H9 (cell line): ENCODE data around the gene HYDIN. TPM values are rescaled to one million over a fixed set of nuclear protein-coding genes. Genes with fewer than 3 reads are reported as not detected.

Experiments used
- DNase-seq: peaks from one replicate; pipeline ENCODE4 v3.0.0-alpha.2; 2017
- H2AFZ ChIP-seq: one replicate; pipeline ENCODE4 v1.6.1; 2013; ENCODE audit warnings: mild to moderate bottlenecking, low read length, control low read depth, moderate library complexity
- H2AK5ac ChIP-seq: 2 replicates; pipeline ENCODE4 v1.6.1; 2013; ENCODE audit warnings: low read length, control low read depth, mixed read lengths; ENCODE audit not compliant: insufficient read length
- H2BK120ac ChIP-seq: one replicate; pipeline ENCODE4 v1.6.1; 2013; ENCODE audit warnings: low read depth, mild to moderate bottlenecking, low read length, control low read depth, inconsistent platforms; ENCODE audit not compliant: poor library complexity, severe bottlenecking
- H2BK12ac ChIP-seq: 2 replicates; pipeline ENCODE4 v1.6.1; 2013; ENCODE audit warnings: low read length, control low read depth, mixed read lengths, low read depth; ENCODE audit not compliant: insufficient read length
- H2BK15ac ChIP-seq: 2 replicates; pipeline ENCODE4 v1.6.1; 2013; ENCODE audit warnings: low read depth, low read length, control low read depth
- H2BK20ac ChIP-seq: one replicate; pipeline ENCODE4 v1.6.1; 2013; ENCODE audit warnings: low read depth, mild to moderate bottlenecking, low read length, control low read depth, inconsistent platforms; ENCODE audit not compliant: poor library complexity, severe bottlenecking
- H2BK5ac ChIP-seq: 2 replicates; pipeline ENCODE4 v1.6.1; 2013; ENCODE audit warnings: low read length, control low read depth, mixed read lengths; ENCODE audit not compliant: insufficient read length
- H3K14ac ChIP-seq: 2 replicates; pipeline ENCODE4 v1.6.1; 2013; ENCODE audit warnings: low read length, control low read depth; ENCODE audit not compliant: insufficient read depth
- H3K18ac ChIP-seq: 2 replicates; pipeline ENCODE4 v1.6.1; 2013; ENCODE audit warnings: low read depth, mild to moderate bottlenecking, mixed read lengths, low read length, control low read depth; ENCODE audit not compliant: insufficient read length
- H3K23ac ChIP-seq: 2 replicates; pipeline ENCODE4 v1.6.1; 2013; ENCODE audit warnings: low read length, control low read depth, mixed read lengths, low read depth; ENCODE audit not compliant: insufficient read length
- H3K23me2 ChIP-seq: 2 replicates; pipeline ENCODE4 v1.6.1; 2013; ENCODE audit warnings: low read depth, mild to moderate bottlenecking, mixed read lengths, low read length, control low read depth; ENCODE audit not compliant: insufficient read length, poor library complexity, severe bottlenecking
- H3K27ac ChIP-seq: 2 replicates; pipeline ENCODE4 v1.5.1; 2013; ENCODE audit warnings: low read length, control low read depth, mixed read lengths, low read depth; ENCODE audit not compliant: insufficient read length
- H3K27me3 ChIP-seq: 2 replicates; pipeline ENCODE4 v1.6.1; 2013; ENCODE audit warnings: low read length, control low read depth, inconsistent platforms; ENCODE audit not compliant: insufficient read depth
- H3K4ac ChIP-seq: 2 replicates; pipeline ENCODE4 v1.6.1; 2013; ENCODE audit warnings: low read depth, mild to moderate bottlenecking, control low read depth, inconsistent platforms, low read length, moderate library complexity
- H3K4me1 ChIP-seq: 2 replicates; pipeline ENCODE4 v1.6.1; 2013; ENCODE audit warnings: low read length, control low read depth, inconsistent platforms; ENCODE audit not compliant: insufficient read depth
- H3K4me2 ChIP-seq: 2 replicates; pipeline ENCODE4 v1.6.1; 2013; ENCODE audit warnings: low read length, control low read depth, mixed read lengths; ENCODE audit not compliant: insufficient read length, insufficient read depth
- H3K56ac ChIP-seq: 2 replicates; pipeline ENCODE4 v1.6.1; 2013; ENCODE audit warnings: low read depth, mild to moderate bottlenecking, mixed read lengths, low read length, control low read depth; ENCODE audit not compliant: insufficient read length
- H3K79me1 ChIP-seq: 2 replicates; pipeline ENCODE4 v1.6.1; 2013; ENCODE audit warnings: low read depth, mild to moderate bottlenecking, moderate library complexity, low read length, control low read depth, inconsistent platforms; ENCODE audit not compliant: insufficient read depth, poor library complexity, severe bottlenecking
- H3K79me2 ChIP-seq: 2 replicates; pipeline ENCODE4 v1.6.1; 2013; ENCODE audit warnings: low read length, control low read depth, inconsistent platforms; ENCODE audit not compliant: insufficient read depth
- H3K9ac ChIP-seq: 2 replicates; pipeline ENCODE4 v1.6.1; 2013; ENCODE audit warnings: low read length, control low read depth, mixed read lengths; ENCODE audit not compliant: insufficient read length; ENCODE audit errors: extremely low read depth
- H3K9me3 ChIP-seq: one replicate; pipeline ENCODE4 v1.6.1; 2013; ENCODE audit warnings: low read depth, low read length, inconsistent platforms; ENCODE audit not compliant: control insufficient read depth
- H3T11ph ChIP-seq: one replicate; pipeline ENCODE4 v1.6.1; 2013; ENCODE audit warnings: mild to moderate bottlenecking, low read length, control low read depth, inconsistent platforms
- H4K20me1 ChIP-seq: one replicate; pipeline ENCODE4 v1.6.1; 2013; ENCODE audit not compliant: control insufficient read depth, insufficient read length, insufficient read depth
- H4K5ac ChIP-seq: 2 replicates; pipeline ENCODE4 v1.6.1; 2013; ENCODE audit warnings: low read depth, mild to moderate bottlenecking, mixed read lengths, low read length, control low read depth; ENCODE audit not compliant: insufficient read length
- H4K8ac ChIP-seq: replicated peaks from 2 replicates; pipeline ENCODE4 v1.6.1; 2013; ENCODE audit warnings: low read length, control low read depth, mixed read lengths, low read depth; ENCODE audit not compliant: insufficient read length
- H4K91ac ChIP-seq: 2 replicates; pipeline ENCODE4 v1.6.1; 2013; ENCODE audit warnings: low read depth, mild to moderate bottlenecking, moderate library complexity, mixed read lengths, low read length, control low read depth; ENCODE audit not compliant: insufficient read length
- H3K27ac Mint-ChIP-seq, 3 experiments: 2 replicates in 2 of 3; 3 replicates in 1 of 3; pipeline ENCODE4 v1.8.0; 2020 to 2021; ENCODE audit warnings: mixed read lengths in 3 of 3, mild to moderate bottlenecking in 1 of 3, moderate library complexity in 1 of 3
- H3K27me3 Mint-ChIP-seq: 2 replicates; pipeline ENCODE4 v1.8.0; 2021; ENCODE audit warnings: low read depth, mild to moderate bottlenecking, moderate library complexity, mixed read lengths
- H3K36me3 Mint-ChIP-seq, 3 experiments: 2 replicates in 2 of 3; 3 replicates in 1 of 3; pipeline ENCODE4 v1.8.0; 2020 to 2021; ENCODE audit warnings: low read depth in 3 of 3, mixed read lengths in 3 of 3; ENCODE audit not compliant: insufficient read depth in 1 of 3
- H3K4me1 Mint-ChIP-seq, 2 experiments: 2 replicates each; pipeline ENCODE4 v1.8.0; 2020; ENCODE audit warnings: mixed read lengths in 2 of 2
- H3K4me3 Mint-ChIP-seq, 2 experiments: 2 replicates in 1 of 2; 3 replicates in 1 of 2; pipeline ENCODE4 v1.8.0; 2020 to 2021; ENCODE audit warnings: mild to moderate bottlenecking in 2 of 2, mixed read lengths in 2 of 2, moderate library complexity in 1 of 2
- H3K9me3 Mint-ChIP-seq, 2 experiments: 2 replicates in 1 of 2; 3 replicates in 1 of 2; pipeline ENCODE4 v1.8.0; 2020; ENCODE audit warnings: mild to moderate bottlenecking in 2 of 2, mixed read lengths in 2 of 2, moderate library complexity in 1 of 2
- WGBS: extraction: QIAGEN DNeasy Blood & Tissue Kit; methylation state at CpG from one replicate; pipeline ENCODE4 v1.1.7; 2013; ENCODE audit warnings: missing lambda C conversion rate, low lambda C conversion rate, mixed read lengths; ENCODE audit not compliant: insufficient read length; ENCODE audit errors: extremely low coverage; 5-methylcytosine and 5-hydroxymethylcytosine counted together
- total RNA-seq: library from RNA; stranded (reverse); gene quantifications from 2 replicates; pipeline ENCODE4 v1.2.1, GENCODE V29; 2021
- TF ChIP-seq, protein P1 (sequence below): fragments of 200-600 bp; sonication (generic); conservative IDR thresholded peaks from 3 replicates; pipeline ENCODE4 v1.8.0; 2021; ENCODE audit warnings: antibody characterized with exemption, mild to moderate bottlenecking

HYDIN gene
- total RNA-seq, 1 experiment from 2014 or later: 1.7 TPM

GRCh38 chr16:70793851-70794502, 436.5 kb downstream of the HYDIN start:
- no peaks in the 10 kb centered on the region for H3K4me1 ChIP-seq
- TF ChIP-seq, protein P1, sequence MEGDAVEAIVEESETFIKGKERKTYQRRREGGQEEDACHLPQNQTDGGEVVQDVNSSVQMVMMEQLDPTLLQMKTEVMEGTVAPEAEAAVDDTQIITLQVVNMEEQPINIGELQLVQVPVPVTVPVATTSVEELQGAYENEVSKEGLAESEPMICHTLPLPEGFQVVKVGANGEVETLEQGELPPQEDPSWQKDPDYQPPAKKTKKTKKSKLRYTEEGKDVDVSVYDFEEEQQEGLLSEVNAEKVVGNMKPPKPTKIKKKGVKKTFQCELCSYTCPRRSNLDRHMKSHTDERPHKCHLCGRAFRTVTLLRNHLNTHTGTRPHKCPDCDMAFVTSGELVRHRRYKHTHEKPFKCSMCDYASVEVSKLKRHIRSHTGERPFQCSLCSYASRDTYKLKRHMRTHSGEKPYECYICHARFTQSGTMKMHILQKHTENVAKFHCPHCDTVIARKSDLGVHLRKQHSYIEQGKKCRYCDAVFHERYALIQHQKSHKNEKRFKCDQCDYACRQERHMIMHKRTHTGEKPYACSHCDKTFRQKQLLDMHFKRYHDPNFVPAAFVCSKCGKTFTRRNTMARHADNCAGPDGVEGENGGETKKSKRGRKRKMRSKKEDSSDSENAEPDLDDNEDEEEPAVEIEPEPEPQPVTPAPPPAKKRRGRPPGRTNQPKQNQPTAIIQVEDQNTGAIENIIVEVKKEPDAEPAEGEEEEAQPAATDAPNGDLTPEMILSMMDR: no peak
- H4K91ac ChIP-seq: no peak overlapping the region
- Mint-ChIP-seq H3K9me3 (no peaks in the 10 kb centered on the region), H3K27me3 (no peaks in the 10 kb centered on the region), H3K4me1 (peaks cover 14% of the 10 kb centered on the region in 2 experiments), H3K36me3 (peaks cover 0 to 8% (median 4%) of the 10 kb centered on the region in 3 experiments; a peak in 4 of 7 replicates), H3K27ac (no peak overlapping the region; a peak in 1 of 7 replicates), H3K4me3 (no peak overlapping the region)
- no peak overlapping the region for H2AFZ ChIP-seq
- H3K18ac ChIP-seq: no peak overlapping the region
- H3K27me3 ChIP-seq: no peaks in the 10 kb centered on the region
- H4K20me1 ChIP-seq: no peaks in the 10 kb centered on the region
- H3K23me2 ChIP-seq: no peaks in the 10 kb centered on the region
- no peak overlapping the region for H4K8ac ChIP-seq
- no peak overlapping the region for H3K56ac ChIP-seq
- no peak overlapping the region for H3K14ac ChIP-seq
- H3K23ac ChIP-seq: no peak overlapping the region
- H3K4me2 ChIP-seq: no peak overlapping the region
- no CpG with 5 or more reads among the region's 8 CpGs for WGBS
- no peak overlapping the region for H3T11ph ChIP-seq
- no peak overlapping the region for H2BK12ac ChIP-seq
- peaks cover 10% of the 10 kb centered on the region for H3K79me1 ChIP-seq
- H3K79me2 ChIP-seq: peaks cover 6% of the 10 kb centered on the region; the same call in 1 of the 2 replicates
- H4K5ac ChIP-seq: no peak overlapping the region
- H2BK15ac ChIP-seq: no peak overlapping the region
- no peak overlapping the region for H3K4ac ChIP-seq
- no peak overlapping the region for H3K9ac ChIP-seq
- H3K27ac ChIP-seq: no peak overlapping the region
- H2BK5ac ChIP-seq: no peak overlapping the region
- no peak overlapping the region for H2BK20ac ChIP-seq
- no peaks in the 10 kb centered on the region for H3K9me3 ChIP-seq
- no peak overlapping the region for H2BK120ac ChIP-seq
- H2AK5ac ChIP-seq: no peak overlapping the region
- DNase-seq: no peak
